ENCODE data around the gene C1QTNF9B.

- TF ChIP-seq CTCF (IDR thresholded peaks at IDR 0.05; ENCODE audit: insufficient read depth, low read length, poor library complexity, severe bottlenecking) (no peak), EZH2phosphoT487 (conservative IDR thresholded peaks at IDR 0.05; ENCODE audit: low read length) (no peak)
Observed at GRCh38 chr13:23876265-23876664, 21.0 kb downstream of the C1QTNF9B start.
